Activated naive CD4-positive, alpha-beta T cell treated with anti-CD3 and anti-CD28 coated beads, Interleukin-2, amount 50 U/mL, for 24 hours (primary cell): ENCODE data around the gene ADH7.
"Not testable (repeated sequence)": the region's sequence is repeated elsewhere in the genome, so short reads cannot be mapped to it uniquely, and the experiment has no call there.

Source experiments
- H3K27ac Mint-ChIP-seq: one replicate; pipeline ENCODE4 v1.8.0; 2021; ENCODE audit warnings: mild to moderate bottlenecking, mixed read lengths
- H3K27me3 Mint-ChIP-seq: one replicate; pipeline ENCODE4 v1.8.0; 2021; ENCODE audit warnings: mixed read lengths
- H3K36me3 Mint-ChIP-seq: one replicate; pipeline ENCODE4 v1.8.0; 2021; ENCODE audit warnings: mixed read lengths
- H3K4me1 Mint-ChIP-seq: one replicate; pipeline ENCODE4 v1.8.0; 2021; ENCODE audit warnings: mixed read lengths
- H3K4me3 Mint-ChIP-seq: one replicate; pipeline ENCODE4 v1.8.0; 2021; ENCODE audit warnings: mild to moderate bottlenecking, mixed read lengths
- H3K9me3 Mint-ChIP-seq: one replicate; pipeline ENCODE4 v1.8.0; 2021; ENCODE audit warnings: mixed read lengths

Gene ADH7

DNA sequence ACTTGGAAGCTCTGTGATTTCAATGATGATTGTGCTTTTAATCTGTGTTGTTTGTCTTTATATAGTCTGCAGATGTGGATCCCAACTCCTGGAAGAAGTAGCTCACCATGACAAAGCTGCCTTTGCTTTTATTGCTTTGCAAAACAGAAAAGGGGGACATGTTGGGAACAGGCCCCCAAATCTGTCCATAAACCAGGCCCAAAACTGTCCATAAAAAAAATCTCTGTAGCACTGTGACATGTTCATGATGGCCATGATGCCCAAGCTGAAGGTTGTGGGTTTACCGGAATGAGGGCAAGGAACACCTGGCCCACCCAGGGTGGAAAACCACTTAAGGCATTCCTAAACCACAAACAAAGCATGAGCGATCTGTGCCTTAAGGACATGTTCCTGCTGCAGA lies 62.7 kb downstream of the ADH7 start:
- H3K36me3 Mint-ChIP-seq, H3K4me3 Mint-ChIP-seq, H3K27ac Mint-ChIP-seq, H3K4me1 Mint-ChIP-seq: not testable (repeated sequence)
- peaks cover 19% of the 10 kb centered on the region for H3K27me3 Mint-ChIP-seq
- H3K9me3 Mint-ChIP-seq, result peaks cover 34% of the 10 kb centered on the region

DNA sequence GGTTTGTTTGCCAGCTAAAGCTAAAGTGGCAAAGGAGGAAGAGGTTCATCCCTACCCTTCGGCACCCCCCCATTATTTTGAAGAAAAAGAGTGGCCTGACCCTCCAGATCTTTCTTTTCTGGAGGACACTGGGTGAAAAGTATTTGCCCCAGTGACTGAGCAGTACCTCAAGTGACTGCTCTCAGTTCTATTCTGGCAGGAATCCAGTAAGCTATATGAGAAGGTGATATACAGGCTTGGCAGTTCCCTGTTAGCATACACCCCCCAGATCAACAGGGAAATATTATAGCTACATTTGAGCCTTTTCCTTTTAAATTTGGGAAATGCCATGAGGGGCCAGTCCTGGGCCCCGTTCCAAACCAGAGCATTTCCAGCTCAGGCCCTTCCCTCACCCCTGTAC lies 67.3 kb downstream of the ADH7 start:
- not testable (repeated sequence) for H3K4me1 Mint-ChIP-seq, H3K27ac Mint-ChIP-seq, H3K9me3 Mint-ChIP-seq, H3K4me3 Mint-ChIP-seq, H3K36me3 Mint-ChIP-seq
- peaks cover 16% of the 10 kb centered on the region for H3K27me3 Mint-ChIP-seq

GRCh38 chr4:99366491-99366890 lies 68.7 kb downstream of the ADH7 start:
- Mint-ChIP-seq H3K27ac (no peak overlapping the region), H3K36me3 (no peaks in the 10 kb centered on the region), H3K4me1 (no peaks in the 10 kb centered on the region), H3K9me3 (no peaks in the 10 kb centered on the region), H3K4me3 (no peak overlapping the region), H3K27me3 (peaks cover 14% of the 10 kb centered on the region)

- Mint-ChIP-seq H3K27ac (no peak overlapping the region), H3K4me3 (no peak overlapping the region), H3K9me3 (no peaks in the 10 kb centered on the region), H3K4me1 (no peaks in the 10 kb centered on the region), H3K36me3 (no peaks in the 10 kb centered on the region), H3K27me3 (peaks cover 11% of the 10 kb centered on the region)
These were observed 72.4 kb downstream of the ADH7 start for GRCh38 chr4:99362768-99363167.
